ENCODE data around the gene TCERG1. TPM values are rescaled to one million over a fixed set of nuclear protein-coding genes. Genes with fewer than 3 reads are reported as not detected.

TCERG1 gene
- total RNA-seq, 1 experiment from 2014 or later: 112 TPM

GRCh38 chr5:146401021-146401420 is 46.1 kb upstream of the TCERG1 start:
- Histone ChIP-seq H2BK15ac (ENCODE audit: low read depth, low read length) (no peak overlapping the region), H4K91ac (ENCODE audit: insufficient read length, low read depth, low read length) (no peak overlapping the region), H2AFZ (ENCODE audit: low read length) (no peak overlapping the region), H3K4ac (ENCODE audit: low read depth, low read length) (no peak overlapping the region), H3K23ac (ENCODE audit: insufficient read length, low read depth, low read length) (no peak overlapping the region), H3K9ac (ENCODE audit: extremely low read depth, insufficient read length, low read length) (no peak overlapping the region), H4K8ac (replicated peaks; ENCODE audit: insufficient read length, low read depth, low read length) (no peak overlapping the region), H3K56ac (ENCODE audit: insufficient read length, low read depth, low read length) (no peak overlapping the region), H3K4me2 (ENCODE audit: insufficient read depth, insufficient read length, low read length) (no peak overlapping the region), H3K79me1 (ENCODE audit: insufficient read depth, low read depth, low read length, poor library complexity, severe bottlenecking) (no peaks in the 10 kb centered on the region), H3K14ac (ENCODE audit: insufficient read depth, low read length) (no peak overlapping the region), H3K23me2 (ENCODE audit: insufficient read length, low read depth, low read length, poor library complexity, severe bottlenecking) (no peaks in the 10 kb centered on the region), H3K18ac (ENCODE audit: insufficient read length, low read depth, low read length) (no peak overlapping the region), H4K5ac (ENCODE audit: insufficient read length, low read depth, low read length) (no peak overlapping the region), H2AK5ac (ENCODE audit: insufficient read length, low read length) (no peak overlapping the region), H3K27ac (ENCODE audit: insufficient read length, low read depth, low read length) (no peak overlapping the region), H4K20me1 (ENCODE audit: control insufficient read depth, insufficient read depth, insufficient read length) (no peaks in the 10 kb centered on the region), H3K27me3 (ENCODE audit: insufficient read depth, low read length) (no peaks in the 10 kb centered on the region), H3K9me3 (ENCODE audit: control insufficient read depth, low read depth, low read length) (no peaks in the 10 kb centered on the region), H3T11ph (ENCODE audit: low read length) (no peak overlapping the region), H2BK5ac (ENCODE audit: insufficient read length, low read length) (no peak overlapping the region), H2BK20ac (ENCODE audit: low read depth, low read length, poor library complexity, severe bottlenecking) (no peak overlapping the region), H3K79me2 (ENCODE audit: insufficient read depth, low read length) (no peaks in the 10 kb centered on the region), H2BK120ac (ENCODE audit: low read depth, low read length, poor library complexity, severe bottlenecking) (no peak overlapping the region), H3K4me1 (ENCODE audit: insufficient read depth, low read length) (no peaks in the 10 kb centered on the region), H2BK12ac (ENCODE audit: insufficient read length, low read depth, low read length) (no peak overlapping the region)
- no CpG with 5 or more reads among the region's 9 CpGs for WGBS (ENCODE audit: extremely low coverage, insufficient read length, low lambda C conversion rate)
- TF ChIP-seq CTCF (conservative IDR thresholded peaks at IDR 0.05): no peak
- Mint-ChIP-seq H3K4me1 (peaks cover 5 to 14% of the 10 kb centered on the region in 2 experiments; a peak in 3 of 4 replicates), H3K9me3 (no peaks in the 10 kb centered on the region), H3K4me3 (no peak overlapping the region; a peak in 1 of 5 replicates), H3K27me3 (ENCODE audit: low read depth) (peaks cover 29% of the 10 kb centered on the region), H3K36me3 (ENCODE audit: insufficient read depth in 1 of 3, low read depth in 3 of 3) (no peaks in the 10 kb centered on the region), H3K27ac (no peak overlapping the region)
- DNase-seq: no peak
